HUDEP-2 (cell line): ENCODE results near the gene MYH14.
A peak's percentile ranks its signal among the peaks of the same experiment; 100 is the strongest.

Experiments
- DNase-seq, 76 experiments: peaks; one replicate each; lab custom pipeline; 2025; ENCODE audit not compliant: unreplicated experiment in 76 of 76; lab: John Stamatoyannopoulos, UW

Gene MYH14

GRCh38 chr19:50252111-50252886 is 48.9 kb downstream of the MYH14 start:
- peak in 17 of 76 experiments; percentile 3 to 30 (median 14) for DNase-seq

- no peak for DNase-seq
These were observed 49.5 kb downstream of the MYH14 start for GRCh38 chr19:50252887-50253268.

- peak in 1 of 76 experiments; percentile 6 for DNase-seq
These were observed 51.7 kb downstream of the MYH14 start for GRCh38 chr19:50255115-50255514.

GRCh38 chr19:50257141-50257540 is 53.7 kb downstream of the MYH14 start:
- DNase-seq: no peak

- DNase-seq: peak in 12 of 76 experiments; percentile 8 to 40 (median 18)
These were observed 55.5 kb downstream of the MYH14 start for GRCh38 chr19:50258918-50259372.

GRCh38 chr19:50261446-50261970 is 58.1 kb downstream of the MYH14 start:
- DNase-seq: no peak

GRCh38 chr19:50263176-50263575 is 59.8 kb downstream of the MYH14 start:
- no peak for DNase-seq

- peak in 3 of 76 experiments; percentile 9 to 23 (median 11) for DNase-seq
These were observed 61.2 kb downstream of the MYH14 start for GRCh38 chr19:50264483-50265186.

GRCh38 chr19:50266041-50266440 is 62.6 kb downstream of the MYH14 start:
- no peak for DNase-seq

- no peak for DNase-seq
These were observed 63.5 kb downstream of the MYH14 start for GRCh38 chr19:50266896-50267295.

GRCh38 chr19:50268041-50268440 is 64.6 kb downstream of the MYH14 start:
- peak in 5 of 76 experiments; percentile 13 to 38 (median 18) for DNase-seq

GRCh38 chr19:50268501-50268900 is 65.1 kb downstream of the MYH14 start:
- DNase-seq: no peak

GRCh38 chr19:50269653-50270052 is 66.2 kb downstream of the MYH14 start:
- DNase-seq: peak in 9 of 76 experiments; percentile 4 to 30 (median 18)

- DNase-seq: no peak
These were observed 69.0 kb downstream of the MYH14 start for GRCh38 chr19:50272263-50272897.

GRCh38 chr19:50273821-50274220 is 70.4 kb downstream of the MYH14 start:
- no peak for DNase-seq

- DNase-seq: no peak
These were observed 72.4 kb downstream of the MYH14 start for GRCh38 chr19:50275577-50276368.

- DNase-seq: no peak
These were observed 73.1 kb downstream of the MYH14 start for GRCh38 chr19:50276370-50277063.

GRCh38 chr19:50277966-50278580 is 74.7 kb downstream of the MYH14 start:
- no peak for DNase-seq

GRCh38 chr19:50280074-50280473 is 76.7 kb downstream of the MYH14 start:
- DNase-seq: no peak
